Posterior cingulate gyrus (tissue), 11 donors: ENCODE data around the gene OPRL1.

Experiments used
- DNase-seq, 10 donors: peaks; one replicate each; pipeline versions ENCODE4 v3.0.0 to v3.0.0-alpha.2; 2020 to 2021; ENCODE audit warnings: mixed read lengths in 3 of 10
- intact Hi-C: fragments of 100-400 bp; cut with DNase I; formaldehyde crosslinking; loops from one replicate; pipeline ENCODE4 v1.15.1; 2023

OPRL1 gene

DNA sequence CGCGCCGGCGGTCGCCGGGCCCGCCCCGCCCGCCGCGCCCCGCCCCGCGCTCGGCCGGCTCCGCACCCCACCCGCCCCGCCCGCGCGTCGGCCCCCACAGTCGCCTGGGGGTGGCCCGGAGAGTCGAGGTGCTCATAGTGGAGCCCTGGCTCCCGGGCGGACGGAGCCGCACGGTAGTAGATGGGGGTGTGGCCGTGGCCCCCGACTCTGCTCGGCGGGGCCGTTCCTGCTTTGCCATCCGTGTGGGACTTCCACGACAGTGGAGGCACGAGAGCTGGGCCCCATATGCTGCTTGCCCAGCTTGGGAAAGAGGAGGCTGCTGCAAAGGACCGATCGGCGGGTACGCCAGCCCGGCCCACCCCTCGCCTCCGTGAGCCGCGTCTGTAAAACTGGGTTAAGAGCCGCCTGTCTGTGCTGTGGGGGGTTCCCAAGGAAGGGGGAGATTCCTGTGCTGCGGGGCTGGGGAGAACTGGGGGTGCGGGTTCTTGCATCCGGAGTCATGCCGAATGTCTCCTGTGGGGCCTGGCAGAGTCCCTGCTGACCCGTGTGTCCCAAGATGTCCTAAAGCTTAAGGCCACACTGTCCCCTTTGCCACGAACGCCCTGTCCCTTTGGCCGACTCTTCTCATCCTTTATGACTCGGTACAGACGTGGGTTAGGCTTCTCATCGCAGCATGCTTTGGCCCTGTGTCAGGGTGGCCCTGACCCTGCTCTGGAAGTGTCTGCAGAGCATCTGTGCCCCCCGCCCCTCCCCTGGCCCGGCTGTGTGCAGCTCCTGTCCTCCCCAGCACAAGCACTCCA lies at the start of gene OPRL1:
OPRL1 (plus strand) TSS at position 70 of the 800 bp plus-strand sequence. CDS start 12,639 bp downstream, outside the sequence.
- intact Hi-C loops: no loop called here

DNA sequence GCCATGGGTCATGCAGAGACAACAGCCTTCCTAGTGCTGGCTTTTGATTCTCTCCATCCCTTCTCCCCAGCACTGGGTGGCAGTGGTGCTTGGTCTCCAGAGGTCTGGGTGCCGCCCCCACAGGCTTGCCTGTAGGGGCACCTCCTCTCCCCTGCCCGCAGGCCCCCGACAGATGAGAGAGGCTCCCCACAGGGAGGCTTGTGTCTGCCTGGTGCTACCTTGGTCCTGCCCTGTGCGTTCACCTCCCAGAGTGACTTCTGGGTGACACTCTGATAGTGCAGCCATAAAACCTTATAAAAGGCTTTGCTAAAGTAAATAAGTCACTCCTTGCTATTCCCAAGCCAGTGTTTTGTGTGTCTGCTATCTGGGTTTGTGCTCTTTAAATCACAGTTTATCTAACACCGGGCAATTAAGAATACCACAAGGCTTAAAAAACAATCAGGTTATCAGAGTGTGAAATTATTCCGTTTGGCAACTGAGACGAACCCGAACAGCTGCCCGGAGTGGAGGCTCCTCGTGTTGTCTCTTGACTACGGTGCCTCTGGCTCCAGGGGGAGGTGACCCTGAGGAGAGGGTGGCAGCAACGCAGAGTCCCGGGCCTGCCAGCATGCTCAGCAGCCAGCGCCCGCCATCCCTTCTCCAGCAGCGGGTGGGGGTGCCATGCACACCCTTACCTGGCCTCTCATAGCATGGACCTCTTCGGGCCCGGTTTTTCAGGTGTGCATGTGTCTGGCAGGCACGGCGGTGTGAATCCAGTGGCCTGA lies 49.3 kb upstream of the OPRL1 start:
- intact Hi-C loops: no loop called here
- no peak for DNase-seq

More for the DNA sequence above, at the start of gene OPRL1:
- DNase-seq: no peak

GRCh38 chr20:64031822-64032314 lies 48.0 kb upstream of the OPRL1 start:
- intact Hi-C loops: no loop called here
- DNase-seq: peak in 1 of 10 donors; percentile 67

DNA sequence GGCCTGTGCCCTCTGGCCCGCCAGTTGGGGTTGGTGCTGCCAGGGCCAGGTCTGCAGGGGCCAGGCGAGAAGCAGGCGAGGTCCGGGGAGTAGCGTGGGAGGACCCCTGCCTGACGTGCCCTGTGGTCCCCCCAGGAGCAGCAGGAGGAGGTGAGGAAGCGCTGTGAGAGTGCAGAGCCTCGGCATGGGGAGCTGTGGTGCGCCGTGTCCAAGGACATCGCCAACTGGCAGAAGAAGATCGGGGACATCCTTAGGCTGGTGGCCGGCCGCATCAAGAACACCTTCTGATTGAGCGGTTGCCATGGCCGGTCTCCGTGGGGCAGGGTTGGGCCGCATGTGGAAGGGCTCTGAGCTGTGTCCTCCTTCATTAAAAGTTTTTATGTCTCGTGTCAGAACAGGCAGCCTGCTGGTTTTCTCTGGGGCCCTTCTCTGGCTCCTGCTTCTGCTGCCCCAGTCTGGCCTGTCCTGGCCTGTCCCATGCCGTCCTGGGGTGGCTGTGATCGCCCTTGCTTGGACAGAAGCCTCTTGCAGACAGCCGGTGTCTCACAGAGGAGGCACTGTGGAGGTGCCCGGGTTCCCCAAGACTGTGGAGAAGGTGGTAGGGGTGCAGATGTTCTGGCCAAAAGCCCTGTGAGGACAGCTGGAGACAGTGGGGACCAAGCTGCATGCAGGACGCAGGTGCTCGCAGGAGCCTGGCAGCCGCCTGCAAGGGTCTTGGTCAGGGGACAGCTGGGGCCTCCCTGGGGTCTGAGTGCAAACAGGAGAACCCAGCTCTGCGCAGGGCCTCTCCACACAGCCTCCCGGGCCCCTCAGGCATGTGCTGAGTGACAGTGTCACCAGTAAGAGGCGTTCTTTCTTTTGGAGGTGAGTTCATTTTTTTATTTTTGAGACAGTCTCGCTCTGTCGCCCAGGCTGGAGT lies 46.9 kb upstream of the OPRL1 start:
- intact Hi-C loops: no loop called here
- DNase-seq: peak in 1 of 10 donors; percentile 68

GRCh38 chr20:64033981-64034493 lies 45.8 kb upstream of the OPRL1 start:
- DNase-seq: no peak
- intact Hi-C loops: no loop called here

- intact Hi-C loops: no loop called here
- no peak for DNase-seq
These were observed 44.6 kb upstream of the OPRL1 start for GRCh38 chr20:64035066-64035932.

GRCh38 chr20:64035933-64036345 lies 43.9 kb upstream of the OPRL1 start, which contains the start of gene C20orf204:
Gene C20orf204 (plus strand): TSS chr20:64036182. CDS start chr20:64036324, 142 bp downstream.
- intact Hi-C loops: no loop called here

DNA sequence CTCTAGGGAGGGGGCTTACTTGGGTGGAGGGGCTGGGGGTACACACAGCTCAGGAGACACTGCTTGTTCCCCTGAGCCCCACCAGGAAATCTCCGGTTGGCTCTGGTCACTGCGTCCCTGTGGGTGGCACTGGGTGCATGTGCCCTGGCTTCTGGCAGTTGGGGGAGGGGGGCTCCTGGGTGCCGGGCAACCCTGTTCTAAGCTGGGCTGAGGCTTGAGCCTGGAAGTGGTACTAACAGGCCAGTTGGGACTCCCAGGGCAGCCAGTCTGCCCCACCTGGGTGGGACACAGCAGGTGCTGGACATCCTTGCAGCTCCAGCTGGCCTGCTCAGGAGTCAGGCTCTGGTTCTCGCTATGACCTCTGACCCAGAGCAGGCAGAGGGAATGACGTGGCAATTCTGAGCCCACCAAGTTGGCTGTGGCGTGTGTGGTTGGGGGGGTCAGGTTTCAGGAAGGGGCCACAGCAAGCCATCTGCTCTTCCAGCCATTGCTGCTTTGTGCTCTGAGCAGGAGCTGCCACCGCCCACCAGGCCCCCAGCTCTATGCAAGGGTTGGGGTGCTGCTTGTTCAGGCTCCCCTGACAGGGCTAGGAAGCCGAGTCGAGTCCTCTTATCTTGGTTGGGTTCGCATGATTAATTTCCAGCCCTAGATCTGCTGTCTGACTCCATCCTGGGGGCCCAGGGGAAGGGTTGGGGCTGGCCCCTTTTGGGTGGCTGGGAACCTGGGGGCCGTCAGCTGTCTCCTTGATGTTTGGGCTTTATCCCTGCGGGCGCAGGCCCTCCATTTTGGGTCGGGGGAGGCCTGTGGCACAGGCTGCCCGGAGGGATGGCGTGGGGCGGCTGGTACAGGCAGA lies 43.3 kb upstream of the OPRL1 start:
- DNase-seq: no peak
- intact Hi-C loops: no loop called here

More at GRCh38 chr20:64035933-64036345, 43.9 kb upstream of the OPRL1 start, which contains the start of gene C20orf204:
- no peak for DNase-seq

GRCh38 chr20:64037199-64037497 lies 42.7 kb upstream of the OPRL1 start:
- DNase-seq: no peak
- intact Hi-C loops: no loop called here

DNA sequence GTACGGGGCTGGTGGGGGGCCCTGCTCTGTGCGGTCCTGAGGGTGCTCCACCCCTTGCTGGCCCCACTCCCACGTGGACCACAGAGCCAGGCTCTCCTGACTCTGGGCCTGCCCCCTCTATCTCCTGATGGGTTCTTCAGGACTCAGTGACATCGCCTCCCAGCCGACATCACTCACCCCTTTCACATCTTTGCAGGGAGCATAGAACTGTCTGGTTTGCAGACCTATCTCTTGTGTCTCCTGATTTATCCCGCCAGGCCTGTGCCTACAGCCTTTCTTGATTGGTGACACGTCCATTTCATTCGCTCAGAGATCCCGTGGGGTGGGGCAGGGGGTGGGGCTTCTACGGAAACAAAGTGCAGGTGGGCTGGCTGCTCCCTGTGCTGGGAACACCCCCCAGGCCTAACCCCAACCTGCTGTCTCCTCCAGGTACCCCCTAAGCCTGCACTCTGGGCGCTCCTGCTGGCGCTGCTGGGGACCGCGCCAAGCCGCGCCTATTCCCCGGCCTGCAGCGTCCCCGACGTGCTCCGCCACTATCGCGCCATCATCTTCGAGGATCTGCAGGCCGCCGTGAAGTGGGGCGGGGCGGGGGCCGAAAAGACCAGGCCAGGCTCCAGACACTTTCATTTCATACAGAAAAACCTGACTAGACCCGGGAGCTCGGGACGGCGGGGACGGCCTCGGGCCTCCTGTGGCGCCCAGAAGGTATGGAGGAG lies 42.2 kb upstream of the OPRL1 start:
- intact Hi-C loops: no loop called here
- no peak for DNase-seq

GRCh38 chr20:64038224-64038564 lies 41.7 kb upstream of the OPRL1 start:
- intact Hi-C loops: no loop called here
- DNase-seq: no peak

- intact Hi-C loops: no loop called here
- peak in 6 of 10 donors; percentile 28 to 92 (median 46) for DNase-seq
These were observed 41.2 kb upstream of the OPRL1 start for GRCh38 chr20:64038565-64039292.

DNA sequence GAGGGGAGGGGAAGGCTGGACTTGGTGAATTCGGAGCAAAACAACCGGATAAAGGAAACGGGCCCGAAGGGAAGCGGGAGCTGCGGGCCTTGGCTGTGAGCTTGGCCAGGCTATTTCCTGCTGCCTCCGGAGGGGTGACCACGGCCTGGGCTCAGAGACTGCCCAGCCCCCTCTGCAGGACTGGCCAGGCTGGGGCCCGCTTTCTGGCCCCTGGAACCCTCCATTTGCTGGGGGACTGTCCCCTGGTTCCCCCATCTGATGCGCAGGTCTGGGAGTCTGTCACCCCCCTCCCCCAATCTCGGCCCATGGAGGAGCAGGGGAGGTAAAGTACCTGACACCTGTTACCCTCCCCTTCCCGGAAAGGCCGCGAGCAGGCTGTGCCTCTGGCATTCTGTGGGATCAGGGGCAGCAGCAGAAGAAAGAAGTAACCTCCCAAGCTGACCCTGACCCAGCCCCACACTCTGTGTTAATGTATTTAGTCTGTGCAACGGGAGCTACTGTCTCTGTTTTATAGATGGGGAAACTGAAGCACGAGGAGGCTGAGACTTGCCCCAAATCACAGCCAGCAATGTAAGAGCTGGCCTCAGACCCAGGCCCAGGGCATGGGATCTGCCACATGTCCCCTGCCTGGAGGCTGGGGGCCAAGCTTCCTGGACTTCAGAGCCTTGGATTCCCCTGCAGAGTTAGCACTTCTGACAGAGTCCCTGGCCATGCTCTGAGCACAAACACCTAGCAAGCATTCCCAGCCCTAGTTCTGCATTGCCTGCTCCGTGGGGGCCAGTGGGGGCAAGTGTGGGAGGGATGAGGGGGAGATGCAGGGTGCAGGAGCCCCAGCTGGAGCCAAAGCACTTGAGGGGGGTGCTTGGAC lies 40.4 kb upstream of the OPRL1 start:
- intact Hi-C loops: no loop called here
- no peak for DNase-seq

- DNase-seq: no peak
- intact Hi-C loops: no loop called here
These were observed 39.4 kb upstream of the OPRL1 start for GRCh38 chr20:64040231-64041039.

- no peak for DNase-seq
- intact Hi-C loops: no loop called here
These were observed 38.7 kb upstream of the OPRL1 start for GRCh38 chr20:64041040-64041780.
